GM13976 (cell line): ENCODE measurements around the gene ITIH5.

ENCODE experiments used
- DNase-seq: peaks from one replicate; pipeline ENCODE4 v3.0.0; 2012; ENCODE audit warnings: low spot score
- in situ Hi-C: fragments of 300-500 bp; cut with MboI; formaldehyde crosslinking; loops from one replicate; pipeline ENCODE4 v1.12.0; 2022; ENCODE audit warnings: low sequenced_read_pairs, mixed read lengths, inconsistent platforms; ENCODE audit not compliant: unreplicated experiment
- TF ChIP-seq, protein P1 (sequence below): IDR thresholded peaks from 2 replicates; pipeline ENCODE4 v1.5.1; 2012; ENCODE audit warnings: borderline replicate concordance, mild to moderate bottlenecking; ENCODE audit not compliant: insufficient read depth; ENCODE audit errors: extremely low read depth, missing control alignments, control extremely low read depth

ITIH5 gene

DNA sequence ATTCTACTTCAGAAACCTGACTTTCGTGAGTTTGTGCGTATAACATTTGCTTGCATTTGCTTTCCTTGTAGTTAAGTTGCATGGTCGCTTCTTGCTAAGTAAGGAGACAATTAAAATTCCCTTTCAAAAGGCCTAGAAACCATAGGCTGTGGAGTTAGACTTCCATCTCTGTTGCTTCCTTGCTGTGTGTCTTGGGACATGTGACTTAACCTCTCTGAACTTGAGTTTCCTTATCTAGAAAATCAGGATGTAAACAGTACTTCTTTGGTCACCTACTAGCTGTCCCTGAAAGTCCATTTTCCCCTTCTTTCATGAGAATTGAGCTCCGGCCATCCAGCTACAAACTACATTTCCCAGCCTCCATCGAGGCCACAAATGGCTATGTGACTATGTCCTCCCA is 89.2 kb downstream of the ITIH5 start:
- in situ Hi-C loops: no loop called here

DNA sequence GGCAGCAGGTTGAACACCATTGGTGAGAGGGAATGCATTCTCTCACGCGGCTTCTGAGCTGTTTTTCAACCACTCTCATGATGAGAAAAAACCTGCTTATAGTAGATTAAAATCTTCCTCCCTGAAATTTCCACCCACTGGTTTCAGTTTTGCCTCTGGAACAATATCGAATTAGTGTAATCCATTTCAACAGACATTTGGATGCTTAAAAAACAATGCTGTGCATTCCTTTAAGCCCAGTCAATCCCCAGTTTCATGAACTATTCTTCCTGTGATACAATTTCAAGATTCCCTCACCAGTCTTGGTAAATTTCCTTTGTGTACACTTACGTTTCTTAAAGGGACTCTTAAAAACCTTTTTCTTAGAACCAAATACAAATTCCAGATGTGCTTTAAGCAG is 89.6 kb downstream of the ITIH5 start:
- DNase-seq: no peak
- TF ChIP-seq, protein P1, sequence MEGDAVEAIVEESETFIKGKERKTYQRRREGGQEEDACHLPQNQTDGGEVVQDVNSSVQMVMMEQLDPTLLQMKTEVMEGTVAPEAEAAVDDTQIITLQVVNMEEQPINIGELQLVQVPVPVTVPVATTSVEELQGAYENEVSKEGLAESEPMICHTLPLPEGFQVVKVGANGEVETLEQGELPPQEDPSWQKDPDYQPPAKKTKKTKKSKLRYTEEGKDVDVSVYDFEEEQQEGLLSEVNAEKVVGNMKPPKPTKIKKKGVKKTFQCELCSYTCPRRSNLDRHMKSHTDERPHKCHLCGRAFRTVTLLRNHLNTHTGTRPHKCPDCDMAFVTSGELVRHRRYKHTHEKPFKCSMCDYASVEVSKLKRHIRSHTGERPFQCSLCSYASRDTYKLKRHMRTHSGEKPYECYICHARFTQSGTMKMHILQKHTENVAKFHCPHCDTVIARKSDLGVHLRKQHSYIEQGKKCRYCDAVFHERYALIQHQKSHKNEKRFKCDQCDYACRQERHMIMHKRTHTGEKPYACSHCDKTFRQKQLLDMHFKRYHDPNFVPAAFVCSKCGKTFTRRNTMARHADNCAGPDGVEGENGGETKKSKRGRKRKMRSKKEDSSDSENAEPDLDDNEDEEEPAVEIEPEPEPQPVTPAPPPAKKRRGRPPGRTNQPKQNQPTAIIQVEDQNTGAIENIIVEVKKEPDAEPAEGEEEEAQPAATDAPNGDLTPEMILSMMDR: no peak
- in situ Hi-C loops: no loop called here

More for the DNA sequence above, 89.2 kb downstream of the ITIH5 start:
- no peak for DNase-seq
- TF ChIP-seq, protein P1: no peak

GRCh38 chr10:7576340-7576739 is 90.4 kb downstream of the ITIH5 start:
- DNase-seq: no peak
- in situ Hi-C loops: no loop called here
- TF ChIP-seq, protein P1: no peak

GRCh38 chr10:7572391-7572790 is 94.4 kb downstream of the ITIH5 start:
- no peak for DNase-seq
- TF ChIP-seq, protein P1: no peak
- in situ Hi-C loops: no loop called here

- no peak for DNase-seq
- TF ChIP-seq, protein P1: no peak
- in situ Hi-C loops: no loop called here
Observed at GRCh38 chr10:7571981-7572380, 94.8 kb downstream of the ITIH5 start.

- TF ChIP-seq, protein P1: no peak
- DNase-seq: no peak
- in situ Hi-C loops: no loop called here
Observed at GRCh38 chr10:7567911-7568620, 98.7 kb downstream of the ITIH5 start.

DNA sequence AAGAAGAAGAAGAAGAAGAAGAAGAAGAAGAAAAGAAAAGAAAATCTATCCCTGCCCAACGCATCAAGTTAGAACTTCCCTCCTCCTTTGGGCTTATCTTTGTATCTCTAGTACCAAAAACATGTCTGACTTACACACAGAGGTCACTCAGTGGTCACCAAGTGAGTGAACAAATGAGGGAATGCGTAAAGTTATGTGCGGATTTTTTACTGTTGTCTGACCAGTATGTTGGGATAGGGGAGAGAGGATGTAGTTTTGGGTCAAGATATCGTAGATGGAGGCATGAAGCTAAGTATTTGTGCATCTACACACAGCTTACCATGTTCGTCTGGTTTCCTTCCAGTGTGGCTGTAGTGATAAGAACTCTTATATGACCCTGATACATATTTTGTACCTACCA is 99.9 kb downstream of the ITIH5 start:
- in situ Hi-C loops: no loop called here
- no peak for DNase-seq

More for the DNA sequence above, 99.9 kb downstream of the ITIH5 start:
- TF ChIP-seq, protein P1: no peak
